Suprapubic skin (tissue), 4 donors: Measurements from ENCODE around the gene OR5K4. TPM values are rescaled to one million over a fixed set of nuclear protein-coding genes. Genes with fewer than 3 reads are reported as not detected.

Experiments
- DNase-seq, 2 donors: peaks; one replicate each; pipeline ENCODE4 v3.0.0-alpha.2; 2019; ENCODE audit warnings: low spot score in 2 of 2
- H3K27ac ChIP-seq: fragments of 200-600 bp; sonication (generic); one replicate; pipeline ENCODE4 v1.5.1; 2019
- H3K27me3 ChIP-seq: fragments of 200-600 bp; sonication (generic); one replicate; pipeline ENCODE4 v1.5.1; 2019
- H3K36me3 ChIP-seq: fragments of 200-600 bp; sonication (generic); one replicate; pipeline ENCODE4 v1.5.1; 2019
- H3K4me1 ChIP-seq: fragments of 200-600 bp; sonication (generic); one replicate; pipeline ENCODE4 v1.5.1; 2019
- H3K4me3 ChIP-seq: fragments of 200-600 bp; sonication (generic); one replicate; pipeline ENCODE4 v1.5.1; 2019; ENCODE audit warnings: mild to moderate bottlenecking
- H3K9me3 ChIP-seq: fragments of 200-600 bp; sonication (generic); one replicate; pipeline ENCODE4 v1.5.1; 2019
- CTCF ChIP-seq, 2 donors: fragments of 200-600 bp in 1 of 2; fragments of 450-650 bp in 1 of 2; sonication (generic) in 1 of 2; IDR thresholded peaks; one replicate each; pipeline ENCODE4 v1.5.1; 2016 to 2019; ENCODE audit warnings: antibody characterized with exemption in 2 of 2, mild to moderate bottlenecking in 1 of 2, moderate library complexity in 1 of 2
- EP300 ChIP-seq: sonication (generic); formaldehyde crosslinking; IDR thresholded peaks from one replicate; pipeline ENCODE4 v1.6.1; 2017; ENCODE audit warnings: antibody characterized with exemption
- POLR2A ChIP-seq, 2 donors: fragments of 450-650 bp; IDR thresholded peaks; one replicate each; pipeline ENCODE4 v1.6.1; 2017; ENCODE audit warnings: antibody characterized with exemption in 2 of 2, mild to moderate bottlenecking in 2 of 2, moderate library complexity in 2 of 2
- POLR2AphosphoS5 ChIP-seq, 3 donors: sonication (generic); formaldehyde crosslinking; IDR thresholded peaks; one replicate each; pipeline ENCODE4 v1.6.1; 2017; ENCODE audit warnings: antibody characterized with exemption in 3 of 3
- WGBS: methylation state at CpG from one replicate; pipeline ENCODE4 v1.1.5; 2018; 5-methylcytosine and 5-hydroxymethylcytosine counted together
- total RNA-seq, 4 donors: library from RNA; depleted of rRNA; stranded (reverse); fragments of >200 nt; gene quantifications; one replicate each; pipeline ENCODE4 v1.1.0, GENCODE V29; 2016

Gene OR5K4
- total RNA-seq, 4 donors from 2014 or later: not detected

DNA sequence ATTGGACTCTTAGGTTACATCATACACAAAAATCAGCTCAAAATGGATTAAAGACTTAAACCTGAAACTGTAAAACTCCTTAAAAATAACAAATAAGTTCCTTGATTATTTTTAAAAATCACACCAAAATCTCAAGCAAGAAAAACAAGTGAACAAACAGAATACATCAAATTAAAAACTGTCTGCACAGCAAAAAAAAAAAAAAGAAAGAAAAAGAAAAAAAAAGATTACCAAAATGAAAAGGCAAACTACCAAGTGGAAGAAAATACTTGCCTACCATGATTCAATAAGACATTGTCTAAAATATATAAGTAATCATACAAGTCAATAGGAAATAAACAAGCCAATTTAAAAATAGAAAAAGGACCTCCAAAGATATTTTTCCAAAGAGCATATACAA, 17.5 kb downstream of the OR5K4 start:
- no peaks in the 10 kb centered on the region for H3K36me3 ChIP-seq
- no peaks in the 10 kb centered on the region for H3K27me3 ChIP-seq
- H3K27ac ChIP-seq: no peak overlapping the region
- DNase-seq: no peak
- no peaks in the 10 kb centered on the region for H3K4me1 ChIP-seq
- TF ChIP-seq POLR2A (IDR thresholded peaks at IDR 0.05): no peak
- TF ChIP-seq EP300: no peak
- no peak for TF ChIP-seq POLR2AphosphoS5 (IDR thresholded peaks at IDR 0.05)
- no peak for TF ChIP-seq CTCF (IDR thresholded peaks at IDR 0.05)
- no peaks in the 10 kb centered on the region for H3K9me3 ChIP-seq
- H3K4me3 ChIP-seq: no peak overlapping the region

- Histone ChIP-seq H3K27ac (no peak overlapping the region), H3K9me3 (no peaks in the 10 kb centered on the region), H3K4me1 (no peaks in the 10 kb centered on the region), H3K36me3 (no peaks in the 10 kb centered on the region), H3K4me3 (no peak overlapping the region), H3K27me3 (no peaks in the 10 kb centered on the region)
- no peak for DNase-seq
- TF ChIP-seq POLR2AphosphoS5 (IDR thresholded peaks at IDR 0.05) (no peak), CTCF (IDR thresholded peaks at IDR 0.05) (no peak), EP300 (no peak), POLR2A (IDR thresholded peaks at IDR 0.05) (no peak)
Measured at GRCh38 chr3:98371853-98372252, 18.2 kb downstream of the OR5K4 start.

GRCh38 chr3:98372445-98372844, 18.8 kb downstream of the OR5K4 start:
- Histone ChIP-seq H3K27ac (no peak overlapping the region), H3K4me1 (no peaks in the 10 kb centered on the region), H3K9me3 (no peaks in the 10 kb centered on the region), H3K27me3 (no peaks in the 10 kb centered on the region), H3K4me3 (no peak overlapping the region), H3K36me3 (no peaks in the 10 kb centered on the region)
- DNase-seq: no peak
- 64% methylated on average over 1 of the region's 1 CpG for WGBS
- TF ChIP-seq POLR2A (IDR thresholded peaks at IDR 0.05): no peak
- TF ChIP-seq POLR2AphosphoS5 (IDR thresholded peaks at IDR 0.05): no peak
- no peak for TF ChIP-seq EP300
- TF ChIP-seq CTCF (IDR thresholded peaks at IDR 0.05): no peak

GRCh38 chr3:98376631-98377030, 23.0 kb downstream of the OR5K4 start:
- no peak overlapping the region for H3K4me3 ChIP-seq
- no peaks in the 10 kb centered on the region for H3K9me3 ChIP-seq
- H3K27ac ChIP-seq: no peak overlapping the region
- WGBS: 21% methylated on average over 2 of the region's 2 CpGs
- no peaks in the 10 kb centered on the region for H3K27me3 ChIP-seq
- TF ChIP-seq CTCF (IDR thresholded peaks at IDR 0.05): no peak
- no peak for TF ChIP-seq EP300
- TF ChIP-seq POLR2A (IDR thresholded peaks at IDR 0.05): no peak
- no peak for TF ChIP-seq POLR2AphosphoS5 (IDR thresholded peaks at IDR 0.05)
- DNase-seq: no peak
- H3K4me1 ChIP-seq: no peaks in the 10 kb centered on the region
- no peaks in the 10 kb centered on the region for H3K36me3 ChIP-seq

GRCh38 chr3:98388147-98388546, 34.5 kb downstream of the OR5K4 start:
- 56% methylated on average over 2 of the region's 2 CpGs for WGBS
- H3K4me1 ChIP-seq: no peaks in the 10 kb centered on the region
- no peak for TF ChIP-seq CTCF (IDR thresholded peaks at IDR 0.05)
- TF ChIP-seq POLR2A (IDR thresholded peaks at IDR 0.05): no peak
- no peak for TF ChIP-seq POLR2AphosphoS5 (IDR thresholded peaks at IDR 0.05)
- no peak for TF ChIP-seq EP300
- DNase-seq: no peak
- no peak overlapping the region for H3K27ac ChIP-seq
- no peaks in the 10 kb centered on the region for H3K36me3 ChIP-seq
- no peak overlapping the region for H3K4me3 ChIP-seq
- H3K9me3 ChIP-seq: no peaks in the 10 kb centered on the region
- H3K27me3 ChIP-seq: no peaks in the 10 kb centered on the region
